Peyer's patch (tissue), 4 donors: Measurements from ENCODE around the gene CDCA3. TPM values are rescaled to one million over a fixed set of nuclear protein-coding genes. Genes with fewer than 3 reads are reported as not detected.

Experiments
- DNase-seq, 3 donors: peaks; one replicate each; pipeline ENCODE4 v3.0.0-alpha.2; 2017 to 2019
- H3K27ac ChIP-seq, 4 donors: fragments of 200-600 bp; sonication (generic); one replicate each; pipeline ENCODE4 v1.5.1; 2016 to 2019
- H3K27me3 ChIP-seq, 2 donors: fragments of 200-600 bp; sonication (generic); one replicate each; pipeline ENCODE4 v1.5.1; 2019
- H3K36me3 ChIP-seq, 3 donors: fragments of 200-600 bp; sonication (generic); one replicate each; pipeline ENCODE4 v1.5.1; 2016 to 2019
- H3K4me1 ChIP-seq, 4 donors: fragments of 200-600 bp; sonication (generic); one replicate each; pipeline ENCODE4 v1.5.1; 2016 to 2019
- H3K4me3 ChIP-seq, 4 donors: fragments of 200-600 bp; sonication (generic); 1 replicate in 3 of 4; 2 replicates in 1 of 4; pipeline ENCODE4 v1.5.1; 2016 to 2019; ENCODE audit warnings: mild to moderate bottlenecking in 1 of 4
- H3K9me3 ChIP-seq, 4 donors: fragments of 200-600 bp; sonication (generic); one replicate each; pipeline ENCODE4 v1.5.1; 2016 to 2019; ENCODE audit warnings: mild to moderate bottlenecking in 1 of 4
- CTCF ChIP-seq, 6 experiments: fragments of 450-650 bp in 4 of 6; fragments of 200-600 bp in 2 of 6; sonication (generic) in 1 of 6; IDR thresholded peaks; one replicate each; pipeline ENCODE4 v1.5.1; 2017 to 2019; ENCODE audit warnings: antibody characterized with exemption in 6 of 6, mild to moderate bottlenecking in 3 of 6, moderate library complexity in 1 of 6
- POLR2A ChIP-seq, 2 donors: fragments of 450-650 bp; IDR thresholded peaks; one replicate each; pipeline ENCODE4 v1.5.1; 2017; ENCODE audit warnings: antibody characterized with exemption in 2 of 2, mild to moderate bottlenecking in 2 of 2, moderate library complexity in 2 of 2
- total RNA-seq, 4 donors: library from RNA; depleted of rRNA; stranded (reverse); fragments of >200 nt; gene quantifications; one replicate each; pipeline ENCODE4 v1.1.0, GENCODE V29; 2016

The CDCA3 gene
- total RNA-seq, 4 donors from 2014 or later, result 44.2 to 51.2 (median 46.3) TPM

- Histone ChIP-seq H3K27me3 (no peaks in the 10 kb centered on the region), H3K27ac (no peak overlapping the region), H3K4me3 (no peak overlapping the region), H3K36me3 (peaks cover 0 to 6% (median 0%) of the 10 kb centered on the region in 3 donors), H3K9me3 (no peaks in the 10 kb centered on the region), H3K4me1 (peaks cover 0 to 22% (median 8%) of the 10 kb centered on the region in 4 donors)
- no peak for DNase-seq
- TF ChIP-seq POLR2A (IDR thresholded peaks at IDR 0.05), result no peak
- no peak for TF ChIP-seq CTCF (IDR thresholded peaks at IDR 0.05)
These were observed 20.1 kb downstream of the CDCA3 start for GRCh38 chr12:6830999-6831398.

- Histone ChIP-seq H3K27ac (no peak overlapping the region), H3K4me3 (no peak overlapping the region), H3K4me1 (peaks cover 0 to 22% (median 8%) of the 10 kb centered on the region in 4 donors), H3K9me3 (no peaks in the 10 kb centered on the region), H3K27me3 (no peaks in the 10 kb centered on the region), H3K36me3 (peaks cover 0 to 6% (median 0%) of the 10 kb centered on the region in 3 donors)
- DNase-seq, result no peak
- TF ChIP-seq CTCF (IDR thresholded peaks at IDR 0.05), result no peak
- TF ChIP-seq POLR2A (IDR thresholded peaks at IDR 0.05), result no peak
These were observed 20.7 kb downstream of the CDCA3 start for GRCh38 chr12:6830286-6830890.

GRCh38 chr12:6829536-6830220, 21.4 kb downstream of the CDCA3 start:
- peaks cover 0 to 22% (median 8%) of the 10 kb centered on the region in 4 donors for H3K4me1 ChIP-seq
- H3K27me3 ChIP-seq, result no peaks in the 10 kb centered on the region
- DNase-seq, result peak in 2 of 3 donors; percentile 32 to 64
- peak in 3 of 6 experiments; percentile 10 to 18 (median 11) for TF ChIP-seq CTCF (IDR thresholded peaks at IDR 0.05)
- TF ChIP-seq POLR2A (IDR thresholded peaks at IDR 0.05), result peak in 1 of 2 donors; percentile 7
- peaks cover 0 to 6% (median 0%) of the 10 kb centered on the region in 3 donors for H3K36me3 ChIP-seq
- H3K27ac ChIP-seq, result peak overlapping the region; percentile 64 to 77 (median 70)
- H3K9me3 ChIP-seq, result no peaks in the 10 kb centered on the region
- H3K4me3 ChIP-seq, result peak overlapping the region; percentile 62 to 87 (median 70)

GRCh38 chr12:6828781-6829535, 22.1 kb downstream of the CDCA3 start:
- Histone ChIP-seq H3K36me3 (peaks cover 0 to 6% (median 0%) of the 10 kb centered on the region in 3 donors), H3K27me3 (no peaks in the 10 kb centered on the region), H3K9me3 (no peaks in the 10 kb centered on the region), H3K4me3 (peak overlapping the region; percentile 62 to 87 (median 70)), H3K4me1 (peaks cover 0 to 22% (median 8%) of the 10 kb centered on the region in 4 donors), H3K27ac (peak overlapping the region; percentile 64 to 77 (median 70))
- peak; percentile 38 to 70 (median 62) for DNase-seq
- TF ChIP-seq CTCF (IDR thresholded peaks at IDR 0.05), result no peak
- TF ChIP-seq POLR2A (IDR thresholded peaks at IDR 0.05), result no peak

GRCh38 chr12:6827982-6828780, 22.9 kb downstream of the CDCA3 start, which contains the start of gene P3H3:
TSS of gene P3H3 (plus strand) at chr12:6828407. CDS start at chr12:6828441, 34 bp downstream.
- TF ChIP-seq CTCF (IDR thresholded peaks at IDR 0.05) (peak in 2 of 6 experiments; percentile 2 to 29), POLR2A (IDR thresholded peaks at IDR 0.05) (no peak)
- no peaks in the 10 kb centered on the region for H3K27me3 ChIP-seq
- no peaks in the 10 kb centered on the region for H3K36me3 ChIP-seq
- H3K4me1 ChIP-seq, result peaks cover 0 to 22% (median 8%) of the 10 kb centered on the region in 4 donors
- H3K27ac ChIP-seq, result peak within 1 kb of the TSS; percentile 64 to 77 (median 70)
- H3K9me3 ChIP-seq, result no peaks in the 10 kb centered on the region
- DNase-seq, result peak in 2 of 3 donors; percentile 48 to 63
- peak within 1 kb of the TSS; percentile 62 to 87 (median 70) for H3K4me3 ChIP-seq
